Activated T-helper 9 cell treated with anti-CD3 and anti-CD28 coated beads, Interleukin-2, amount 50 U/mL, for 16 hours (primary cell): ENCODE data around the gene ABCC11.
"Not testable (repeated sequence)": the region's sequence is repeated elsewhere in the genome, so short reads cannot be mapped to it uniquely, and the experiment has no call there.

Experiments
- DNase-seq: peaks from one replicate; pipeline ENCODE4 v3.0.0-alpha.2; 2020; ENCODE audit warnings: low read depth

The ABCC11 gene

GRCh38 chr16:48201515-48202201 lies 45.7 kb downstream of the ABCC11 start:
- no peak for DNase-seq

GRCh38 chr16:48197294-48197693 lies 50.0 kb downstream of the ABCC11 start:
- DNase-seq: no peak

GRCh38 chr16:48194828-48195556 lies 52.3 kb downstream of the ABCC11 start:
- no peak for DNase-seq

GRCh38 chr16:48193846-48194245 lies 53.5 kb downstream of the ABCC11 start:
- DNase-seq: no peak

GRCh38 chr16:48188449-48189102 lies 58.8 kb downstream of the ABCC11 start:
- no peak for DNase-seq

- no peak for DNase-seq
These were observed 59.6 kb downstream of the ABCC11 start for GRCh38 chr16:48187779-48188178.

GRCh38 chr16:48184681-48185080 lies 62.7 kb downstream of the ABCC11 start:
- DNase-seq: no peak

GRCh38 chr16:48182979-48183537 lies 64.3 kb downstream of the ABCC11 start:
- no peak for DNase-seq

GRCh38 chr16:48181746-48182520 lies 65.4 kb downstream of the ABCC11 start:
- DNase-seq: not testable (repeated sequence)

GRCh38 chr16:48180868-48181480 lies 66.4 kb downstream of the ABCC11 start:
- DNase-seq: no peak

- no peak for DNase-seq
These were observed 70.5 kb downstream of the ABCC11 start for GRCh38 chr16:48176635-48177408.

- DNase-seq: no peak
These were observed 73.5 kb downstream of the ABCC11 start for GRCh38 chr16:48173889-48174288.

- no peak for DNase-seq
These were observed 74.7 kb downstream of the ABCC11 start for GRCh38 chr16:48172682-48173081.

GRCh38 chr16:48169896-48170295 lies 77.4 kb downstream of the ABCC11 start:
- no peak for DNase-seq

- DNase-seq: no peak
These were observed 79.3 kb downstream of the ABCC11 start for GRCh38 chr16:48168075-48168474.

- DNase-seq: not testable (repeated sequence)
These were observed 80.7 kb downstream of the ABCC11 start for GRCh38 chr16:48166617-48167016.

GRCh38 chr16:48165961-48166578 lies 81.3 kb downstream of the ABCC11 start:
- no peak for DNase-seq

- DNase-seq: peak; percentile 55
These were observed 82.2 kb downstream of the ABCC11 start for GRCh38 chr16:48164907-48165715.

GRCh38 chr16:48162839-48163410 lies 84.4 kb downstream of the ABCC11 start:
- no peak for DNase-seq
